Measurements from ENCODE around the gene DNAJC9. TPM values are rescaled to one million over a fixed set of nuclear protein-coding genes. Genes with fewer than 3 reads are reported as not detected.

DNAJC9 gene
- total and polyA plus RNA-seq, 2 of the 4 experiments (the other 2 are of a cell fraction), result 20.0 to 28.7 TPM

- Histone ChIP-seq H2BK15ac (ENCODE audit: low read depth, low read length) (no peak overlapping the region), H2BK120ac (ENCODE audit: low read depth, low read length) (no peak overlapping the region), H2AK9ac (replicated peaks; ENCODE audit: low read depth, low read length, poor library complexity) (no peak overlapping the region), H2BK20ac (ENCODE audit: low read depth, low read length) (no peak overlapping the region), H3K4ac (ENCODE audit: low read depth, low read length) (no peak overlapping the region), H4K20me1 (ENCODE audit: insufficient read depth, low read length) (no peaks in the 10 kb centered on the region), H3K23ac (ENCODE audit: low read depth, low read length) (no peak overlapping the region), H3K27ac (ENCODE audit: insufficient read depth, low read length) (no peak overlapping the region), H3K79me1 (ENCODE audit: low read depth in 1 of 2, low read length in 2 of 2) (no peaks in the 10 kb centered on the region; a peak in 1 of 4 replicates), H3K4me2 (ENCODE audit: low read depth, low read length) (no peak overlapping the region), H2AFZ (replicated peaks; ENCODE audit: low read length, poor library complexity) (no peak overlapping the region), H3K9me3 (ENCODE audit: control insufficient read depth, insufficient read depth, low read length) (no peaks in the 10 kb centered on the region; the same call in 1 of the 2 replicates), H3K4me3 (ENCODE audit: insufficient read depth, low read depth, low read length) (no peak overlapping the region), H3K18ac (ENCODE audit: low read depth, low read length) (no peak overlapping the region), H3K9ac (ENCODE audit: low read depth, low read length) (no peak overlapping the region), H3K4me1 (ENCODE audit: control insufficient read depth, insufficient read depth, low read length) (no peaks in the 10 kb centered on the region), H4K91ac (ENCODE audit: insufficient read depth, low read depth, low read length) (no peak overlapping the region), H2AK5ac (ENCODE audit: low read depth, low read length) (no peak overlapping the region), H3K27me3 (ENCODE audit: control insufficient read depth, insufficient read depth, low read length) (no peaks in the 10 kb centered on the region), H3K56ac (ENCODE audit: extremely low read depth, insufficient read depth, low read length) (no peak overlapping the region), H2BK5ac (ENCODE audit: low read depth, low read length, poor library complexity, severe bottlenecking) (no peak overlapping the region), H3K14ac (replicated peaks; ENCODE audit: low read depth, low read length) (no peak overlapping the region), H4K5ac (ENCODE audit: low read depth, low read length) (no peak overlapping the region), H3K9me1 (ENCODE audit: insufficient read depth, low read length) (no peaks in the 10 kb centered on the region), H4K8ac (ENCODE audit: low read depth in 2 of 2, low read length in 2 of 2) (no peak overlapping the region), H3K36me3 (ENCODE audit: control insufficient read depth, insufficient read depth, low read length) (peaks cover 5% of the 10 kb centered on the region; the same call in 1 of the 2 replicates)
- DNase-seq (no peak), ATAC-seq (ENCODE audit: low read depth) (no peak)
- in situ Hi-C loops (cut with MboI; ENCODE audit: low sequenced_read_pairs) (no loop called here), intact Hi-C loops (cut with micrococcal nuclease) (no loop called here), dilution Hi-C loops (cut with HindIII; ENCODE audit: low sequenced_read_pairs, unreplicated experiment) (no loop called here)
- TF ChIP-seq RAD21 (IDR thresholded peaks at IDR 0.05; ENCODE audit: low read length) (no peak), POLR2A (IDR thresholded peaks at IDR 0.05; ENCODE audit: low read depth, low read length) (no peak), SMC3 (IDR thresholded peaks at IDR 0.05; ENCODE audit: low read depth, low read length) (no peak)
- BruUV-seq (replicated peaks), result no TSS peak
- ChIA-PET CTCF (no interaction called here), POLR2A (ENCODE audit: unreplicated experiment) (no interaction called here)
- WGBS, 2 experiments (ENCODE audit: extremely low coverage in 2 of 2, insufficient read length in 1 of 2), result no CpG with 5 or more reads among the region's 3 CpGs
These were observed 42.0 kb downstream of the DNAJC9 start for GRCh38 chr10:73205081-73205480.

Small RNAs within 50 kb of the gene (microRNA-seq; reads per million reads assigned to microRNA genes)
- gene RF00019 (ENCODE audit: insufficient read depth, insufficient read length) (not detected), gene RNU6-833P (ENCODE audit: insufficient read depth, insufficient read length) (not detected)

Small RNAs within 50 kb of the gene (small RNA-seq; reads per million reads assigned to genes)
- 0 reads per million in 5 experiments for gene RF00019
- 0 reads per million in 5 experiments for gene RNU6-833P

Other genes starting within 250 kb of the DNAJC9 start
- 241 and 376 TPM in 2 replicates for gene P4HA1, start 150.4 kb downstream of the DNAJC9 start, total RNA-seq (2012; rRNA removed)
- gene P4HA1, start 150.4 kb downstream of the DNAJC9 start, polyA plus RNA-seq (2012; rRNA removed), result 133 and 178 TPM in 2 replicates
- gene NUDT13, start 136.8 kb downstream of the DNAJC9 start, total RNA-seq (2012; rRNA removed), result 0.90 and 1.1 TPM in 2 replicates
- 1.3 and 1.7 TPM in 2 replicates for gene NUDT13, start 136.8 kb downstream of the DNAJC9 start, polyA plus RNA-seq (2012; rRNA removed)
- 32.8 and 36.9 TPM in 2 replicates for gene ECD, start 79.2 kb downstream of the DNAJC9 start, total RNA-seq (2012; rRNA removed)
- 19.3 and 22.1 TPM in 2 replicates for gene ECD, start 79.2 kb downstream of the DNAJC9 start, polyA plus RNA-seq (2012; rRNA removed)
- gene FAM149B1, start 79.1 kb downstream of the DNAJC9 start, total RNA-seq (2012; rRNA removed), result 22.8 and 28.3 TPM in 2 replicates
- 18.2 and 21.7 TPM in 2 replicates for gene FAM149B1, start 79.1 kb downstream of the DNAJC9 start, polyA plus RNA-seq (2012; rRNA removed)
- gene MRPS16, start 5.4 kb upstream of the DNAJC9 start, total RNA-seq (2012; rRNA removed), result 45.3 and 66.1 TPM in 2 replicates
- 62.4 and 75.5 TPM in 2 replicates for gene MRPS16, start 5.4 kb upstream of the DNAJC9 start, polyA plus RNA-seq (2012; rRNA removed)
- gene CFAP70, start 111.6 kb upstream of the DNAJC9 start, total RNA-seq (2012; rRNA removed), result 0.18 and 0.28 TPM in 2 replicates
- gene CFAP70, start 111.6 kb upstream of the DNAJC9 start, polyA plus RNA-seq (2012; rRNA removed), result 0.13 and 0.15 TPM in 2 replicates
- 102 and 120 TPM in 2 replicates for gene ANXA7, start 166.8 kb upstream of the DNAJC9 start, total RNA-seq (2012; rRNA removed)
- gene ANXA7, start 166.8 kb upstream of the DNAJC9 start, polyA plus RNA-seq (2012; rRNA removed), result 77.2 and 77.4 TPM in 2 replicates
- 1.1 TPM in 2 replicates for gene MSS51, start 186.3 kb upstream of the DNAJC9 start, total RNA-seq (2012; rRNA removed)
- 1.3 and 1.8 TPM in 2 replicates for gene MSS51, start 186.3 kb upstream of the DNAJC9 start, polyA plus RNA-seq (2012; rRNA removed)
- 22.9 and 40.0 TPM in 2 replicates for gene PPP3CB, start 248.8 kb upstream of the DNAJC9 start, total RNA-seq (2012; rRNA removed)
- 26.4 and 36.4 TPM in 2 replicates for gene PPP3CB, start 248.8 kb upstream of the DNAJC9 start, polyA plus RNA-seq (2012; rRNA removed)